Smooth muscle cell (in vitro differentiated cells): ENCODE results near the gene SV2B. TPM values are rescaled to one million over a fixed set of nuclear protein-coding genes. Genes with fewer than 3 reads are reported as not detected.

Source experiments
- DNase-seq: peaks from one replicate; lab custom pipeline; 2025; ENCODE audit not compliant: unreplicated experiment; lab: John Stamatoyannopoulos, UW
- H2AFZ ChIP-seq: fragments of 200-600 bp; sonication (generic); 2 replicates; pipeline ENCODE4 v1.6.0; 2016; ENCODE audit warnings: antibody characterized with exemption, low read depth, mild to moderate bottlenecking
- H3F3A ChIP-seq: fragments of 200-600 bp; sonication (generic); 2 replicates; pipeline ENCODE4 v1.6.0; 2017; ENCODE audit warnings: antibody characterized with exemption, low read depth
- H3K27ac ChIP-seq: fragments of 200-600 bp; sonication (generic); 2 replicates; pipeline ENCODE4 v1.5.1; 2016; ENCODE audit warnings: low read depth, mild to moderate bottlenecking
- H3K27me3 ChIP-seq: fragments of 200-600 bp; sonication (generic); 2 replicates; pipeline ENCODE4 v1.6.1; 2016; ENCODE audit warnings: low read depth, mild to moderate bottlenecking
- H3K36me3 ChIP-seq: fragments of 200-600 bp; sonication (generic); 2 replicates; pipeline ENCODE4 v1.5.1; 2016; ENCODE audit warnings: low read depth
- H3K4me1 ChIP-seq: fragments of 200-600 bp; sonication (generic); 2 replicates; pipeline ENCODE4 v1.5.1; 2016; ENCODE audit warnings: low read depth
- H3K4me2 ChIP-seq: fragments of 200-600 bp; sonication (generic); 2 replicates; pipeline ENCODE4 v1.6.0; 2016; ENCODE audit warnings: mild to moderate bottlenecking
- H3K4me3 ChIP-seq: fragments of 200-600 bp; sonication (generic); 2 replicates; pipeline ENCODE4 v1.5.1; 2016; ENCODE audit warnings: mild to moderate bottlenecking
- H3K79me2 ChIP-seq: fragments of 200-600 bp; sonication (generic); 2 replicates; pipeline ENCODE4 v1.6.0; 2016; ENCODE audit warnings: low read depth, mild to moderate bottlenecking
- H3K9ac ChIP-seq: fragments of 200-600 bp; sonication (generic); 2 replicates; pipeline ENCODE4 v1.6.0; 2016; ENCODE audit warnings: low read depth
- H3K9me3 ChIP-seq: fragments of 200-600 bp; sonication (generic); replicated peaks from 2 replicates; pipeline ENCODE4 v1.5.1; 2016; ENCODE audit warnings: low read depth
- H4K20me1 ChIP-seq: fragments of 200-600 bp; sonication (generic); 2 replicates; pipeline ENCODE4 v1.6.0; 2016; ENCODE audit warnings: low read depth
- CTCF ChIP-seq: fragments of 200-600 bp; sonication (generic); IDR thresholded peaks from 2 replicates; pipeline ENCODE4 v1.5.1; 2017; ENCODE audit warnings: borderline replicate concordance, mild to moderate bottlenecking, antibody characterized with exemption; ENCODE audit not compliant: insufficient read depth, poor library complexity, severe bottlenecking
- WGBS: methylation state at CpG from one replicate; pipeline ENCODE4 v1.1.7; 2016; ENCODE audit warnings: low lambda C conversion rate; 5-methylcytosine and 5-hydroxymethylcytosine counted together
- polyA plus RNA-seq: library from polyadenylated mRNA; unstranded; fragments of >200 nt; fragmentation: Nextera tagmentation; extraction: Ambion mirVana; gene quantifications from 2 replicates; pipeline ENCODE4 v1.2.1, GENCODE V29; 2016
- total RNA-seq: library from RNA; depleted of rRNA; stranded (reverse); fragments of >200 nt; gene quantifications from 2 replicates; pipeline ENCODE4 v1.2.3, GENCODE V29; 2014

SV2B gene
- total and polyA plus RNA-seq, 2 experiments from 2014 or later: not detected

GRCh38 chr15:91308855-91309254 lies 208.8 kb downstream of the SV2B start:
- H3K79me2 ChIP-seq: no peaks in the 10 kb centered on the region
- TF ChIP-seq CTCF: no peak
- H3K27ac ChIP-seq: no peak overlapping the region
- no peak overlapping the region for H3K4me3 ChIP-seq
- H3F3A ChIP-seq: no peaks in the 10 kb centered on the region
- H3K27me3 ChIP-seq: peaks cover 45% of the 10 kb centered on the region
- no peak overlapping the region for H3K9ac ChIP-seq
- H3K4me2 ChIP-seq: no peak overlapping the region
- H4K20me1 ChIP-seq: no peaks in the 10 kb centered on the region
- H3K9me3 ChIP-seq: no peaks in the 10 kb centered on the region
- no peaks in the 10 kb centered on the region for H3K4me1 ChIP-seq
- H2AFZ ChIP-seq: no peak overlapping the region
- H3K36me3 ChIP-seq: no peaks in the 10 kb centered on the region
- 88% methylated on average over 4 of the region's 4 CpGs for WGBS
- no peak for DNase-seq

GRCh38 chr15:91311986-91312385 lies 211.9 kb downstream of the SV2B start:
- no peaks in the 10 kb centered on the region for H3K36me3 ChIP-seq
- H3K4me1 ChIP-seq: no peaks in the 10 kb centered on the region
- no peak overlapping the region for H2AFZ ChIP-seq
- H3K4me3 ChIP-seq: no peak overlapping the region
- H3K9me3 ChIP-seq: no peaks in the 10 kb centered on the region
- H4K20me1 ChIP-seq: no peaks in the 10 kb centered on the region
- TF ChIP-seq CTCF: no peak
- 81% methylated on average over 2 of the region's 2 CpGs for WGBS
- no peak overlapping the region for H3K27ac ChIP-seq
- no peak for DNase-seq
- H3K9ac ChIP-seq: no peak overlapping the region
- peaks cover 16% of the 10 kb centered on the region for H3K27me3 ChIP-seq
- H3K4me2 ChIP-seq: no peak overlapping the region
- H3F3A ChIP-seq: no peaks in the 10 kb centered on the region
- H3K79me2 ChIP-seq: no peaks in the 10 kb centered on the region

GRCh38 chr15:91316126-91316525 lies 216.1 kb downstream of the SV2B start:
- no peak overlapping the region for H3K4me2 ChIP-seq
- no peak overlapping the region for H3K4me3 ChIP-seq
- no peaks in the 10 kb centered on the region for H3K79me2 ChIP-seq
- no peaks in the 10 kb centered on the region for H3K4me1 ChIP-seq
- H3K27me3 ChIP-seq: no peaks in the 10 kb centered on the region
- H3K36me3 ChIP-seq: no peaks in the 10 kb centered on the region
- no peak overlapping the region for H3K9ac ChIP-seq
- no peak for TF ChIP-seq CTCF
- no peak overlapping the region for H2AFZ ChIP-seq
- H3K9me3 ChIP-seq: no peaks in the 10 kb centered on the region
- no peaks in the 10 kb centered on the region for H4K20me1 ChIP-seq
- WGBS: 81% methylated on average over 7 of the region's 7 CpGs
- no peak for DNase-seq
- H3K27ac ChIP-seq: no peak overlapping the region
- H3F3A ChIP-seq: no peaks in the 10 kb centered on the region

GRCh38 chr15:91318516-91318915 lies 218.5 kb downstream of the SV2B start:
- Histone ChIP-seq H3K27me3 (no peaks in the 10 kb centered on the region), H3K9ac (no peak overlapping the region), H2AFZ (no peak overlapping the region), H3K4me2 (no peak overlapping the region), H3K4me3 (no peak overlapping the region), H3K4me1 (no peaks in the 10 kb centered on the region), H3K27ac (no peak overlapping the region), H3K79me2 (no peaks in the 10 kb centered on the region), H3K9me3 (no peaks in the 10 kb centered on the region), H3K36me3 (no peaks in the 10 kb centered on the region), H4K20me1 (no peaks in the 10 kb centered on the region), H3F3A (no peaks in the 10 kb centered on the region)
- DNase-seq: no peak
- TF ChIP-seq CTCF: no peak
- WGBS: 82% methylated on average over 3 of the region's 3 CpGs
